Measurements from ENCODE around the gene NLN.

NLN gene

GRCh38 chr5:65823204-65823603 lies 101.2 kb downstream of the NLN start:
- Histone ChIP-seq H3K4me3 (ENCODE audit: low read length, poor library complexity, severe bottlenecking) (no peak overlapping the region), H3K9me2 (replicated peaks; ENCODE audit: low read depth, low read length) (no peaks in the 10 kb centered on the region), H3K9ac (ENCODE audit: low read depth, low read length, poor library complexity, severe bottlenecking) (no peak overlapping the region), H3K27me3 (ENCODE audit: insufficient read depth, low read length, poor library complexity, severe bottlenecking) (no peaks in the 10 kb centered on the region), H3K9me3 (ENCODE audit: insufficient read depth, low read depth, low read length) (no peaks in the 10 kb centered on the region), H3F3A (ENCODE audit: low read depth) (peaks cover 4% of the 10 kb centered on the region; the same call in 1 of the 2 replicates), H3K4me2 (ENCODE audit: low read depth, low read length, poor library complexity, severe bottlenecking) (no peak overlapping the region), H3K36me3 (ENCODE audit: insufficient read depth, low read length) (no peaks in the 10 kb centered on the region), H4K20me1 (ENCODE audit: insufficient read depth, low read length, poor library complexity, severe bottlenecking) (no peaks in the 10 kb centered on the region), H2AFZ (ENCODE audit: low read length) (no peak overlapping the region), H3K4me1 (ENCODE audit: insufficient read depth, low read length, poor library complexity, severe bottlenecking) (peaks cover 27% of the 10 kb centered on the region), H3K79me2 (ENCODE audit: insufficient read depth, low read length) (no peaks in the 10 kb centered on the region)
- TF ChIP-seq EZH2phosphoT487 (IDR thresholded peaks at IDR 0.05; ENCODE audit: borderline replicate concordance) (no peak), CTCF (conservative IDR thresholded peaks at IDR 0.05; ENCODE audit: low read length) (no peak)

GRCh38 chr5:65823845-65824445 lies 101.9 kb downstream of the NLN start:
- H3K4me2 ChIP-seq (ENCODE audit: low read depth, low read length, poor library complexity, severe bottlenecking): no peak overlapping the region
- no peaks in the 10 kb centered on the region for H3K9me2 ChIP-seq (replicated peaks; ENCODE audit: low read depth, low read length)
- no peaks in the 10 kb centered on the region for H3K36me3 ChIP-seq (ENCODE audit: insufficient read depth, low read length)
- H3K27me3 ChIP-seq (ENCODE audit: insufficient read depth, low read length, poor library complexity, severe bottlenecking): no peaks in the 10 kb centered on the region
- no peaks in the 10 kb centered on the region for H3K9me3 ChIP-seq (ENCODE audit: insufficient read depth, low read depth, low read length)
- H3K79me2 ChIP-seq (ENCODE audit: insufficient read depth, low read length): no peaks in the 10 kb centered on the region
- peaks cover 27% of the 10 kb centered on the region for H3K4me1 ChIP-seq (ENCODE audit: insufficient read depth, low read length, poor library complexity, severe bottlenecking)
- no peaks in the 10 kb centered on the region for H4K20me1 ChIP-seq (ENCODE audit: insufficient read depth, low read length, poor library complexity, severe bottlenecking)
- peaks cover 4% of the 10 kb centered on the region; the same call in 1 of the 2 replicates for H3F3A ChIP-seq (ENCODE audit: low read depth)
- H3K4me3 ChIP-seq (ENCODE audit: low read length, poor library complexity, severe bottlenecking): no peak overlapping the region
- H3K9ac ChIP-seq (ENCODE audit: low read depth, low read length, poor library complexity, severe bottlenecking): no peak overlapping the region
- TF ChIP-seq EZH2phosphoT487 (IDR thresholded peaks at IDR 0.05; ENCODE audit: borderline replicate concordance): no peak
- no peak for TF ChIP-seq CTCF (conservative IDR thresholded peaks at IDR 0.05; ENCODE audit: low read length)
- H2AFZ ChIP-seq (ENCODE audit: low read length): no peak overlapping the region

GRCh38 chr5:65825408-65826328 lies 103.7 kb downstream of the NLN start:
- TF ChIP-seq CTCF (conservative IDR thresholded peaks at IDR 0.05; ENCODE audit: low read length): no peak
- TF ChIP-seq EZH2phosphoT487 (IDR thresholded peaks at IDR 0.05; ENCODE audit: borderline replicate concordance): no peak
- H3K4me1 ChIP-seq (ENCODE audit: insufficient read depth, low read length, poor library complexity, severe bottlenecking): peaks cover 17% of the 10 kb centered on the region
- peak overlapping the region; percentile 33; the same call in 1 of the 2 replicates for H2AFZ ChIP-seq (ENCODE audit: low read length)
- no peaks in the 10 kb centered on the region for H3K79me2 ChIP-seq (ENCODE audit: insufficient read depth, low read length)
- no peaks in the 10 kb centered on the region for H3K9me3 ChIP-seq (ENCODE audit: insufficient read depth, low read depth, low read length)
- H3K4me3 ChIP-seq (ENCODE audit: low read length, poor library complexity, severe bottlenecking): peak overlapping the region; percentile 45
- no peaks in the 10 kb centered on the region for H4K20me1 ChIP-seq (ENCODE audit: insufficient read depth, low read length, poor library complexity, severe bottlenecking)
- no peak overlapping the region for H3K9ac ChIP-seq (ENCODE audit: low read depth, low read length, poor library complexity, severe bottlenecking)
- peak overlapping the region; percentile 64 for H3K4me2 ChIP-seq (ENCODE audit: low read depth, low read length, poor library complexity, severe bottlenecking)
- no peaks in the 10 kb centered on the region for H3K36me3 ChIP-seq (ENCODE audit: insufficient read depth, low read length)
- no peaks in the 10 kb centered on the region for H3K27me3 ChIP-seq (ENCODE audit: insufficient read depth, low read length, poor library complexity, severe bottlenecking)
- no peaks in the 10 kb centered on the region for H3K9me2 ChIP-seq (replicated peaks; ENCODE audit: low read depth, low read length)
- peaks cover 4% of the 10 kb centered on the region; the same call in 1 of the 2 replicates for H3F3A ChIP-seq (ENCODE audit: low read depth)
